Epithelial cell of proximal tubule (primary cell): ENCODE measurements around the gene KIAA0319L. TPM values are rescaled to one million over a fixed set of nuclear protein-coding genes. Genes with fewer than 3 reads are reported as not detected.
"Not testable (repeated sequence)": the region's sequence is repeated elsewhere in the genome, so short reads cannot be mapped to it uniquely, and the experiment has no call there.

Experiments used
- DNase-seq: peaks from one replicate; pipeline ENCODE4 v3.0.0-alpha.2; 2011; ENCODE audit warnings: low read depth
- H3K4me3 ChIP-seq: 2 replicates; pipeline ENCODE4 v1.5.1; 2011; ENCODE audit warnings: low read depth, mild to moderate bottlenecking, low read length
- total RNA-seq: library from RNA; depleted of rRNA; stranded (reverse); fragments of >200 nt; gene quantifications from 2 replicates; pipeline ENCODE4 v1.2.3, GENCODE V29; 2015
- TF ChIP-seq, protein P1 (sequence below): conservative IDR thresholded peaks from 2 replicates; pipeline ENCODE4 v1.5.1; 2012; ENCODE audit warnings: low read depth, mild to moderate bottlenecking, low read length

The KIAA0319L gene
- total RNA-seq, 1 donor from 2014 or later, result 45.7 TPM

DNA sequence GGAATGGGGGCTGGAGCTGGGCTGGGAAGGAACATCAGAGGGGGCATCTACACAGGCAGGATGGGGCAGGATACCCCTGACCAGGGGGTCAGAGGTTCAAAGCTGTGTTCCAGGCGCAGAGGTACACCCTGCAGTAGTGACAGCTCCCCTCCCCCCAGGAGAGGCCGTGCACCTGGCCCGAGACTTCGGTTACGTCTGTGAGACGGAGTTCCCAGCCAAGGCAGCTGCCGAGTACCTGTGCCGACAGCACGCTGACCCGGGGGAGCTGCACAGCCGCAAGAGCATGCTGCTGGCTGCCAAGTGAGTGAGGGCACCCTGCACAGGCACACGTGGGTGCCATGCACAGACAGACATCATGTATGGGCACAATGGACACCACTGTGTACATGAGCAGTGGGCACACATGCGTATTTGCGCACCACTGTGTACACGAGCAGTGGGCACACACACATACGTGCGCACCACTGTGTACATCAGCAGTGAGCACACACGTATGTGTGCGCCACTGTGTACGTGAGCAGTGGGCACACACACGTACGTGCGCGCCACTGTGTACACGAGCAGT is 33.4 kb upstream of the KIAA0319L start:
- TF ChIP-seq, protein P1, sequence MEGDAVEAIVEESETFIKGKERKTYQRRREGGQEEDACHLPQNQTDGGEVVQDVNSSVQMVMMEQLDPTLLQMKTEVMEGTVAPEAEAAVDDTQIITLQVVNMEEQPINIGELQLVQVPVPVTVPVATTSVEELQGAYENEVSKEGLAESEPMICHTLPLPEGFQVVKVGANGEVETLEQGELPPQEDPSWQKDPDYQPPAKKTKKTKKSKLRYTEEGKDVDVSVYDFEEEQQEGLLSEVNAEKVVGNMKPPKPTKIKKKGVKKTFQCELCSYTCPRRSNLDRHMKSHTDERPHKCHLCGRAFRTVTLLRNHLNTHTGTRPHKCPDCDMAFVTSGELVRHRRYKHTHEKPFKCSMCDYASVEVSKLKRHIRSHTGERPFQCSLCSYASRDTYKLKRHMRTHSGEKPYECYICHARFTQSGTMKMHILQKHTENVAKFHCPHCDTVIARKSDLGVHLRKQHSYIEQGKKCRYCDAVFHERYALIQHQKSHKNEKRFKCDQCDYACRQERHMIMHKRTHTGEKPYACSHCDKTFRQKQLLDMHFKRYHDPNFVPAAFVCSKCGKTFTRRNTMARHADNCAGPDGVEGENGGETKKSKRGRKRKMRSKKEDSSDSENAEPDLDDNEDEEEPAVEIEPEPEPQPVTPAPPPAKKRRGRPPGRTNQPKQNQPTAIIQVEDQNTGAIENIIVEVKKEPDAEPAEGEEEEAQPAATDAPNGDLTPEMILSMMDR, result no peak
- H3K4me3 ChIP-seq, result no peak overlapping the region
- no peak for DNase-seq

GRCh38 chr1:35589516-35590427 is 32.6 kb upstream of the KIAA0319L start:
- no peak for DNase-seq
- H3K4me3 ChIP-seq, result no peak overlapping the region
- TF ChIP-seq, protein P1, result no peak

GRCh38 chr1:35588197-35588910 is 31.2 kb upstream of the KIAA0319L start:
- H3K4me3 ChIP-seq, result no peak overlapping the region
- DNase-seq, result no peak
- TF ChIP-seq, protein P1, result no peak

GRCh38 chr1:35587736-35588135 is 30.5 kb upstream of the KIAA0319L start:
- TF ChIP-seq, protein P1, result no peak
- H3K4me3 ChIP-seq, result no peak overlapping the region

DNA sequence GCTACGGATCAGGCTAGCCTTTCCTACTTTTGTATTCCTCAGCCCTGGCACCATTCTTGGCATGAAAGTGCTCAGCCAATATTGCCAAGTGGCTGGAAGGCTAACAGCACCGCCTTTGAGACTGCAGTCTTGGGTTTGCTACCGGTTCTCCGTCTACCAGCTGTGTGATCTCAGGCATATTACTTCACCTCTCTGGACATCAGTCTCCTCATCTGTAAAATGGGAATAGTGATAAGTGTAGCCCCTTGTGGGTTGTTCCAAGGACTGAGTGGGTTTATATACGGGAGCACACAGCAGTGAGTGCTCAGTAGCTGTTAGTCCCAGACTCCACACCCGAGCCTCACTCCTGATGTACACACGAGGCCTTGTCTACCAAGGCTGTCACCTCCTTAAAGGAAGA is 29.6 kb upstream of the KIAA0319L start:
- DNase-seq, result no peak
- TF ChIP-seq, protein P1, result no peak
- no peak overlapping the region for H3K4me3 ChIP-seq

More at GRCh38 chr1:35587736-35588135, 30.5 kb upstream of the KIAA0319L start:
- DNase-seq, result no peak

GRCh38 chr1:35585805-35586204 is 28.6 kb upstream of the KIAA0319L start:
- not testable (repeated sequence) for DNase-seq, H3K4me3 ChIP-seq

GRCh38 chr1:35585281-35585680 is 28.1 kb upstream of the KIAA0319L start:
- TF ChIP-seq, protein P1, result no peak
- no peak overlapping the region for H3K4me3 ChIP-seq
- DNase-seq, result no peak

GRCh38 chr1:35581621-35582020 is 24.4 kb upstream of the KIAA0319L start:
- not testable (repeated sequence) for DNase-seq, H3K4me3 ChIP-seq
